Caki2 (cell line): ENCODE measurements around the gene SBF2. TPM values are rescaled to one million over a fixed set of nuclear protein-coding genes. Genes with fewer than 3 reads are reported as not detected.

Source experiments
- DNase-seq: peaks from one replicate; pipeline ENCODE4 v3.0.0-alpha.2; 2015; ENCODE audit warnings: low read depth
- in situ Hi-C: cut with HindIII; loops from 2 replicates; pipeline ENCODE4 v1.10.0; 2016; ENCODE audit warnings: low sequenced_read_pairs, low pct_unique_long_range_greater_than_20kb, mixed read lengths
- total RNA-seq: library from RNA; depleted of rRNA; stranded (reverse); fragments of >200 nt; shearing (Covaris generic); gene quantifications from 2 replicates; pipeline ENCODE4 v1.2.3, GENCODE V29; 2014; ENCODE audit warnings: low replicate concordance

SBF2 gene
- total RNA-seq, 1 experiment from 2014 or later, result 10.1 TPM

DNA sequence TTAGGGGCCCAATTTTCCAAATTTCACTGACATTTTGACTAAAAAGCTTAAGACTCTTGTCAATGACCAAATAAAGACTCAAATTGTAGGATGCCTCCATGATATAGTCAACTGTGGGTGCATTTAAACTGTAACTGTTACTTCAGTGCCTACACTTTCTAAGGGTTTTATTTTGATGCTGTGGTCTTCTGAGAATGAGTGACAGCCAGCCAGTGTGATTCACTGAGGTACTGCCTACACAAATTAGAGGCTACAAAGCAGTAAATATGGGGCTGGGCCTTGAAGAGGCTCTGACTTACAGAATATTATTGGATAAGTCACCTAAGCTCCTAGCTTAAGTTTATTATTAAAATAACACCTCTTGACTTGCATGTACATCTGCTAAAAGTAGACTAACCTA, 419.6 kb downstream of the SBF2 start:
- in situ Hi-C loops, result no loop called here
- no peak for DNase-seq

DNA sequence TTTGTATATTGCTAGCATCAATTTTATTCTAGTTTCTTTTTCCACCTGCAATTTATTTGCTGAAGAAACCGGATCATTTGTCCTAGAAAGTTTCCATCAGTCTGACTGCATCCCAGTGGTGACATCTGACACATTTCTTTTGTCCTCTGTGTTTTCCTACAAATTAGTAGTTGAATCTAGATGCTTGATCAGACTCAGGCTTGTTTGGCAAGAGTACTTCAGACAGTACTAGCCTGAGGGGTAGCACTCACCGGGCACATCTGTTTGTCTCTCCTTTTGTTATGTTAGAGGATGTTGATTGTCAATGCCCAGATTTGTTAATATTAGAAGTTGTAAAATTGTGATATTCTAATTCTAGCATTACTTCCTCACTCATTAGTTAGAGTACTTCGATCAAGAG, 425.4 kb downstream of the SBF2 start:
- in situ Hi-C loops, result no loop called here
- no peak for DNase-seq

DNA sequence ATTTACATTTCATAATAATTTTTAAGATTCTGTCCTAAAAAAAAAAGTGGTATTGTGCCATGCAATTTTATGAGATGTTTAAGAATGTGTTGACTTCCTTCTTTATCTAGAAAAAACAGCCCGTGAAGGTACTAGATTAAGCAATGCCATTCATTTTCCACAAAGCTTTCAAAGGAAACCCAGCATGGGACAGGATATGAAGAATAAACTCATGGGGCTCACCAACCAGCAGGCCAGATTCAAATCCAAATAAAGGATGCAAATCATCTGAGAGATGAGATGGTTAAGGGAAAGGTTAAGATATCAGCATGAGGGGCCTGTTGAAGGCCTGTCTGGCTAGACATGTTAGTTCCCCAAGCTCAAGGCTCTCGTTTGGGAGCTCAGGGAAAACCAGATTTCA, 431.0 kb downstream of the SBF2 start:
- in situ Hi-C loops, result no loop called here
- DNase-seq, result no peak

DNA sequence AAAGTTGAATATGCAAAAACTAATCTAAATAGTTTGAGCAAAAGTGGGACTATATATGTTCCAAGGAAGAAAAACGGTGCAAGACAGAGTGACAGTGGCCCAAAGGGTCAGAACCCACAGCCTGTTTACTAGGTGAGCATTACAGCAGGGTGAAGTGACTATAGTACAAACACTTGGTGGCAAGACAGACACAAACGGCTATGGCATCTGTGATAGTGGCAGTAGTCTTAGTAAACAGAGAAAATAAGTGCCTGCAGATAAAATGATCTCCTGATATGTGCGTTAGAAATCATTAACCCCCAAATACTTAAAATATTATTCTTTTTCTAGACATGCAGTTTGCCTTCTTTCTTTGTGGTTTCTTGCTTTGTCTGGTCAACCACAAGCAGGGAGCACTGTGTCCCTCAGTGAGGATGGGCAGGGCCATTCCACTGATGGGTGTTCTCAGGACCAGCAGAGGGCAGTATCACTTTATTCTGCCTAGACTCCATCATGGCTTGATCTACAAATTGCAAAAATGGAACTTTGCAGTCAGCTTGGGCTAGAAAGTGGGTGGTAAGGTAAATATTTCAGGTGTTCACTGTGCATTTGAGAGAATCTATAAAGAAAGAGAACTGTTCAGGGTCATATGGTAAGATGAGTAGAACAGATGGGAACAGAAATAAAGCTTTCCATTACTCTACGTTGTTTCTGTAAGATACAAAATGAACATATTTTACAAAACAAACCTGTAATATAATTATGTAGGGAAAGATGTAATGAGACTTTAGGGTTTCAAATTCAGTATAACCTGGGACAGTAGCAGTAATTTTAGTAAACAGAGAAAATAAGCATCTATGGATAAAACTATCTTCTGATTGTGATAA, 431.9 kb downstream of the SBF2 start:
- in situ Hi-C loops, result no loop called here
- DNase-seq, result peak; percentile 71

DNA sequence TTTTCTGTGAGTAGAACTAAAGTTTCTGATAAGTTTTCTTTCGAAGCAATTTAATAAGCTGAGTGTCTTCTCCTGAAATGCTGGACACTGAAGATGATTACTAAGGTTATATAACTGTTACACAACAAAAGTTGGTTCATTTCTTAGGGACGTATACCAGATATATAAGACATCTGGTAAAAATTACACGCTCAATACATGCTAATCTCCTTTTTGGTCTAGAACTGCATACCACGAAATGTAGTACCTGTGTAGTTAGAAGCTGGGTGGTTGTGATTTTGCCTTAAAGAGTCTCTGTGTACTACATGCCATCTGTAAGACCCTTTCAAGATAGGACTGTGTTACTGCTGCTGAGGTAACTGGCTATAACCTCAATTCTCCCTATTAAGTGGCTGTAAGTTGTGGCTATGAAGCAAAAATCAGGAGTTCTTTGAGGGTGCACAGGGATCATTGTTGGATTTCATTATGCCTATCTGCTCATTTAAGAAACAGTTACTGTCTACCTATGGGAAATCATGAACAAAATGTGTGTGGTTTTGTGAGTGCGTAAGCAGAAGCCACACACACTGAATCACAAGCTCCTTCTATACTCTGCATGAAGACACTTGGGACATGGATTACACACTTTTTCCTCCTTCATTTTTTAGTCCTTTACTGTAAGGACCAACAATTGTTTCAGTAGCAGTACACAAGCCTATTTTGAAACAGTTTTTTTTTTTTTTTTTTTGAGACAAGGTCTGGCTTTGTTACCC, 434.3 kb downstream of the SBF2 start:
- no peak for DNase-seq
- in situ Hi-C loops, result no loop called here

DNA sequence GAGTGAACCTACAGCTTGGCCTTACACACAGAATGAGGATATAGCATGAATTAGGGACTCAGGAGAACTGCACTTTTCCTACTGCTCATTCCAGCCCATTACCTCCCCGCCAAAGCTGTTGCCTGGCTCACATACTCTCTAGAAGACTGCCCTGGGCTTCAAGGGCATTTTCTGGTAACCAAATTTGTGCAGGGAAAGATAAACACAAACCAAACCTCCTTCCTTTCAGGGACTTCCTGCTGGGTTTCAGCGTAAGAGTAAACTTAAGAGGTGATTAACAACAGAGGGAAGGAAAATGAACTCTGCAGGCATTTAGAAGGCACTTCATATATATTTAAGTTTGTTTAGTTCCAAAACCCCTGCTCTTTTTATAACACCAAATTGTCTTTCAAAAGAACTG, 435.2 kb downstream of the SBF2 start:
- in situ Hi-C loops, result no loop called here
- no peak for DNase-seq

DNA sequence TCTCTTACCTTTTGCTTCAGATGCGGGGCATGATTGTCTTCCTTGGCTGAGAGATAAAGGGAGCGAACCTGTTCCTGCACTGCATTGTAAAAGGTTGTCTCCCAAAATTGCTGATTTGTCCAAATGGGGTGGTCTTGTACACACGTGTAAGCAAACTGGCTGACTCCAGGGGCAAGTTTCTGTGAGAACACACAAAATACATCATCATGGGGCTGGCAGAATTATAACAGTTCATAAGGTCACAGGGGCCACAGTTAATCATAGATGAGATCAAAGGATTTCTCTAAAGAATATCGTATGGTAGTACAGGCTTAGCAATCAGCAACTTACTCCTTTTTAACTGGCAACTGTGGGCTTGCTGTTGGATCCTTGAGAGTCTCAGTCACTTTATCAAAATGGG, 435.8 kb downstream of the SBF2 start:
- in situ Hi-C loops, result no loop called here
- DNase-seq, result no peak

DNA sequence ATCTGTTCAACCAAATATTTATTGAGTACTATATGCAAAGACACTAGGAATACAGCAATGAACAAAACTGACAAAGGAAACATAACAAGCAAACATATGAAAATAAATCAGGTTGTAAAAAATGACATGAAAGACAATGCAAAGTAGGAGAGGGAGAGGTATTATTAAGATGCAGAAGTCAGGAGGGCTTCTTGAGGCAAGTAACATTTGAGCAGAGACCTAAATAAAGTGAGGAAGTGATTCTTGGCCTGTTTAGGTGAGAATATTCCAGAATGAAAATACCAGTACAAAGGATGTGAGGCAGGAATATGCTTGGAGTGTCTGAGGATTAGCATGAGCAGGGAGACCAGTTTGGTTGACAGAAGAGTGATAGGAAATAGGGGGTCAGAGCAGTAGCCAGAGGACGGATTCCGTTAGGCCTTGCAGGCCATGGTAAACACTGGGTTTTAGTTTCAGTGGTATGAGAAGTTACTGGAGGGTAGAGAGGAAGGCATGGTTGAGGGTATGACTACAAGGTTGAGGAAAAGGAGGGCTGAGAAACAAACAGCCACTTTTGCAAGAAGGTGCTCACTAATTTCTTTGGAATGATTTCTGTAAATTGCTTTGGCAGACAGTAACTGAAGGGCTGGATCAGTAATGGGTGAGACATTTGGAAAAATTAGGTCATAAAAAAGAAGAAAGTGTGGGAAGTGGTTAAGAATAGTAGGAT, 438.3 kb downstream of the SBF2 start:
- in situ Hi-C loops, result no loop called here
- no peak for DNase-seq

DNA sequence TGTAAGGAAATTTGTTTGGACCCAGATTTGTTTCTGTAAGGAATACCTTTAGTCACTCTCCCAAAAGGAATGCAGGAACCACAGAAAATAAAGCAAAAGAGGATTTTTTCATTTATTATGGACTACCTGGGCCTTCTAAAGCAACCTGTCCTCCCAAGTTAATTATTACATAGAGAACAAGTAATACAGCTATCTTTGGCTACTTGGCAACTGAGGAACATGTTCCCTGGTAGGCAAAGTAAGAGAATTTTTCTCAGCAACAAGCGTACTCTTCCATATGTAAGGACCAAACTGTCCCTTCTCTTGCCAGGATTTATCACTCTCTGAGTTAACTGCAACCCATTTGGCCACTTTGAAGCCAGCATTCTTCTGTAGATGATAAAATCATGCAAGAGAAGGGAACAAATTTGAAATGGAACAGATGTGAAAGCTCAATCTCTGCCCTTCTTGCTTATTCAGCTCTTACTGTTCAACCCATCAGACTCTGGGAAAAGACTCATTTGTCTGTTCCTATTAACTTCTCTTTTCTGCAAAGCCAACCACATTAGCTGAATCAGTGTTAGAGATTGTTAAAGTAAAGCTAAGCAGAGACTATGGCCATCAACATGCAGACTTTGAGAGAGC, 440.0 kb downstream of the SBF2 start:
- no peak for DNase-seq
- in situ Hi-C loops, result no loop called here

DNA sequence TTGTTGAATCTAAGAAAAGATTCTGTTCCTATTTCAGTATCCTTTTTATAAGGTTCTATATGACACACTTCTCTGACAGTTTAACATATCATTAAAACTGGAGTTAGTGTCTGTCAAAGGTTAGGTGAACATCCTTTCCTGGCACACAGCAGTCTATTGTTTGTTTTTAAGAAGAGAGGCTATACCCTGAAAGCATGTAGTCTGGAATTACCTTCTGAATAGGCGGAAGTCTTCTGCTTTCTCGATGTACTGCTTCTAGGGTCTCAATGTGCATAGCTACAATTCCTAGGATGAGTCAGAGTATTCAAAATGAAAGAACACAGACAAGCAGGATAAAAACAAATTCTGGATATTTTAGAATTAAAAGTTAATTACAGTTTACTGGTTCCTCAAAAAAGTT, 441.6 kb downstream of the SBF2 start:
- in situ Hi-C loops, result no loop called here

DNA sequence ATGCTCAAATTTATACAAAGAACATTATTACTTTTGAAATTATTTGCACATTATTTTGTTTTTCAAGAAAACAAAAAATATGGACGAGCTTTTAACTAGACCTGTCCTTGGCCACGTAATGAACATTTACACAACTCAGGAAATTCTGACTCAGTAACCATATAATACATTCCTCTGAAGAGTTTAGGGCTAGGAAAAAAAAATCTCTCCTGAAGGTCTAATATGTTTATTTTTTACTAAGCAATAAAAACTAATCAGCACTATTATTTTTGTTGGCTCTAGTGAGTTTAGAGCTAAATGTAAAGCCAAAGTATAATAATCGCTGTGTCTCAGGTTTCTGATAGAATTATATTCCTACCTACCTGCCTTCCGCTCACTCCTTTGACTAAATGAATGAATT, 442.7 kb downstream of the SBF2 start:
- in situ Hi-C loops, result no loop called here
- DNase-seq, result no peak

More for the DNA sequence above, 441.6 kb downstream of the SBF2 start:
- no peak for DNase-seq

DNA sequence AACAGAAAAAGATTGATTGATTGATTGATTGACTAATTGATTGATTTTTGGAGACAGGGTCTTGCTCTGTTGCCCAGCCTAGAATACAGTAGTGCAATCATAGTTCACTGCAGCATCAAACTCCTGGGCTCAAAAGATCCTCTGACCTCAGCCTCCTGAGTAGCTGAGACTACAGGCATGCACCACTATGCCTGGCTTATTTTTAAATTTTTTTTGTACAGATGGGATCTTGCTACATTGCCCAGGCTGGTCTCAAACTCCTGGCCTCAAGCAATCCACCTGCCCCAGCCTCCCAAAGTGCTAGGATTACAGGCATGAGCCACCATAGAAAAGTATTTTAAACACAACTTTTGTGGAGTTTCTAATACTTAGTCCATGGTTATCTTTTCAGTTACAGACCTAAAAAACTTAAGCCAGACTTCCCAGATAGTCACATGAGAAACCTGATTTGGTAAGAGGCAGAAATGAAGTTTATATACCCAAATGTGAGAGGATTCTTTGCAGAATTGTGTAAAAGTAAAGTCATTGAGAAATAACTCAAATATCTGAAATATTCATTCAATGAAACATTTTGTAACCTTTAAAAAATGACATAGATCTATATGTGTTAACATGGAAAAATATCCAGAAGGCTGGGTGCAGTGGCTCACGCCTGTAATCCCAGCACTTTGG, 443.7 kb downstream of the SBF2 start:
- in situ Hi-C loops, result no loop called here

DNA sequence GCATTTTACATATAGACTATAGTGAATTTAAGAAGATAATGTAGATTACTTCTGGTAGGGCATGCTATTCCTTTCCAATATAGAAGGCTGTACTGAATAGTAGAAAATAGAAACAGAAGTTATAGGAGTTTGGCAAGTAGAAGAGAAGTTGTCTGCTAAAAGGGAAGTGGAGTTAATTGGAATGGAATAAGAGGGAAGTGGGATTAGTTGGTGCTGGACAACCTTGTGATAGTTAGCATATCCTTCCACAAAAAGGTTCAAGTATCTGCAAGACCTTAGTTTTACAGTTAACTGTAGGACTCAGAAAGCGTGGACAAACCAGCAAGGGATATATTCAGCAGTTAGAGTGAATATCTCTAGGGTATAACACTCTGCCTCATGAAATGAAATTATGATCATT, 444.6 kb downstream of the SBF2 start:
- in situ Hi-C loops, result no loop called here
- DNase-seq, result no peak

More for the DNA sequence above, 443.7 kb downstream of the SBF2 start:
- DNase-seq, result no peak

DNA sequence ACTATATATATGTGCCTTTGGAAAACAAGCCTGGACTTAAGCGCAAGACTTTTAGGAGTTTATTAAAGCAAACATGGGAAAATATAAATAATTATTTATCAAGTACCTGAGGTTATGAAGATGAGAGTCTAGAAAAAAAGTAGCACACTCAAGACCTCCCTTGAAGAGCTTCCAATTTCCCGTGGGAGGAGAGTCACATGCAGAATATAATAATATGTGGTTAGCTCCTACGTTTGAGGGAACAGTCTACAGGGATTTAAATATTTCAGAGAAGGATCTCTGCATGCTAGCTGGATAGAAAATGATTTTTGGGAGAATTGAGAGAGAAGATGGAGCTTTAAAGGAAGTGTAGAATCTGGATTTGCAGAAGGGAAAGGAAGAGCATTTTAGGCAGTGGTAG, 446.4 kb downstream of the SBF2 start:
- no peak for DNase-seq
- in situ Hi-C loops, result no loop called here

DNA sequence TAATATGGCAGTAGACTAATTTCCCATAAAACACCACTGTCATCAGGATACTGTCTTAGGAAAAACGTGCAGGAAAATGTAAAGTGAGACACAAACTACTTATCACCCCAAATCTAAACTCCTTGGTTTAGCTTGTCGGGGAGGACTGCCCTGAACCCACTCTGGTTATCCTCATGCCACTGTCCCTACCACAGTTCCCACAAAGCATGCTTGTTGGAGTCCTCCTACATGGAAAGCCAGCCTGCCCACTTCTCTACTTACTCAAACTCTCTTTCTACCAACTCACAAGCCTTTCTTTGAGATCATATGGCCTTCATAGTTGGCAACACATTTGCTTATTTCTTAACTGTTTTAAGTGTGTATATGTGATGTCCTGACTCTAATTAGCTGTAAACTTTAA, 451.1 kb downstream of the SBF2 start:
- in situ Hi-C loops, result no loop called here

DNA sequence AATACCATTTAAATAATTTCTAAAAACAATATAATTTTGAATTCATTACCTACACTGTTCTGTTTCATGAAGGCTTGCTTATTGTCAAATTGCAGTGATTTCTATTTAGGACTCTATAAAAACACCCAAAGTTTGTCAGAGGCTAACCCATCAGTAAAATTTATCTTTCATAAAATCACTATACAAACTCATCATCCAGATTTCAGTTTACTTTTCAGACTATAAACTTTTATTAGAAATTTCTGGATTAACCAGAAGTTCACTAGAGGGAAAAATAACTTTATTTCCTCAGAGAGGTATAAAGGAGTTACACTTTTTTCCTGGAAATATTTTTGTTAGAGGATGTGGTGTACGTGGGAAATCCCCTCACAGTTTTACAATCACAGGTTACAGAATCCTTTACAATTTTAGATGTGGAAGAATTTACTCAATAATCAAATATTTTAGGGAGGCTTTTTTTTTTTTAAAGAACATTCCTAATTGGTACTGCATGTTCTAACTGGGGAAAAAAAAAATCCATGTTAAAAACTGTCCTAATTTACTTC, 453.5 kb downstream of the SBF2 start:
- in situ Hi-C loops, result no loop called here

More for the DNA sequence above, 451.1 kb downstream of the SBF2 start:
- DNase-seq, result no peak

DNA sequence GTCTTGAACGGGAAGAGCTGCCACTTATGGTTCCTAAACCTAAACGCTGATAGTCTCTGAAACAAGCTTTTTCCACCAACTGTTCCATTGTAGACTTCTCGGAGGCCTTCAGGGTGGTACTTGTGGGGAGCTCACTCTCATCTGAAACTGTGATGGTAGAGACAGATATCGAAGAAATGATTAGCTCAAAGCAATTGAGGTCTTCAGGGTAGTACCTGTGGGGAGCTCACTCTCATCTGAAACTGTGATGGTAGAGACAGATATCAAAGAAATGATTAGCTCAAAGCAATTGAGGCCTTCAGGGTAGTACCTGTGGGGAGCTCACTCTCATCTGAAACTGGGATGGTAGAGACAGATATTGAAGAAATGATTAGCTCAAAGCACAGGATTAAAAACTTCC, 454.5 kb downstream of the SBF2 start:
- no peak for DNase-seq
- in situ Hi-C loops, result no loop called here

More for the DNA sequence above, 453.5 kb downstream of the SBF2 start:
- DNase-seq, result no peak

DNA sequence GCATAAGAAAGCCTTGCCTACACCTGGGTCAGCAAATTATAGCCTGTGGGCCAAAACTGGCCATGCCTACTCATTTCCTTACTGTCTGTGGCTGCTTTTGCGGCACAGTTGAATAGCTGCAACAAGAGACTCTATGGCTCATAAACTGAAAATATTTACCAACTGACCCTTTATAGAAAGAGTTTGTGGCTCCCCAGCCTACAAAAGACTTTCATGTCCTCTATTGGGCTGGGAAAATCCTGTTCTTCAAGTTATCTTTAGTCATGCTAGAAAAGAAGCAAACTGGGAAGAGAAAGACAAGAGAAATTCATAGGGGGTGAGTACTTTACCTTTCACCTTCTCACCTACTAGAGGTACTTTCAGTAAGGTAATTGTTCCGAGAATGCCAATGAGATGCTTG, 455.1 kb downstream of the SBF2 start:
- in situ Hi-C loops, result no loop called here
- no peak for DNase-seq
